Urinary bladder (tissue), 4 donors: ENCODE data around the gene HINFP. TPM values are rescaled to one million over a fixed set of nuclear protein-coding genes. Genes with fewer than 3 reads are reported as not detected.
A peak's percentile ranks its signal among the peaks of the same experiment; 100 is the strongest.
"Not testable (repeated sequence)": the region's sequence is repeated elsewhere in the genome, so short reads cannot be mapped to it uniquely, and the experiment has no call there.

Source experiments
- DNase-seq: peaks from one replicate; pipeline ENCODE4 v3.0.0-alpha.2; 2015; ENCODE audit errors: extremely low spot score
- H3K27ac ChIP-seq: one replicate; pipeline ENCODE4 v1.5.1; 2013; ENCODE audit warnings: low read depth, mild to moderate bottlenecking, moderate library complexity
- H3K36me3 ChIP-seq: one replicate; pipeline ENCODE4 v1.6.1; 2013; ENCODE audit warnings: mild to moderate bottlenecking, moderate library complexity; ENCODE audit not compliant: insufficient read depth
- H3K4me1 ChIP-seq: one replicate; pipeline ENCODE4 v1.6.1; 2013; ENCODE audit warnings: mild to moderate bottlenecking, moderate library complexity; ENCODE audit not compliant: insufficient read depth
- H3K4me3 ChIP-seq: one replicate; pipeline ENCODE4 v1.5.1; 2013; ENCODE audit warnings: low read depth, low read length
- WGBS: extraction: QIAGEN DNeasy Blood & Tissue Kit; methylation state at CpG from one replicate; pipeline ENCODE4 v1.1.7; 2013; 5-methylcytosine and 5-hydroxymethylcytosine counted together
- polyA plus RNA-seq: library from polyadenylated mRNA; stranded (reverse); fragments of 200-250 nt; gene quantifications from one replicate; pipeline ENCODE4 v1.2.3, GENCODE V29; 2013
- total RNA-seq: library from RNA; depleted of rRNA; stranded (reverse); fragments of >200 nt; gene quantifications from one replicate; pipeline ENCODE4 v1.2.3, GENCODE V29; 2014
- donor health status: healthy with polysubstance abuse.
- donor health status: healthy.

Gene HINFP
- total and polyA plus RNA-seq, 2 donors, result 16.5 to 17.6 TPM

DNA sequence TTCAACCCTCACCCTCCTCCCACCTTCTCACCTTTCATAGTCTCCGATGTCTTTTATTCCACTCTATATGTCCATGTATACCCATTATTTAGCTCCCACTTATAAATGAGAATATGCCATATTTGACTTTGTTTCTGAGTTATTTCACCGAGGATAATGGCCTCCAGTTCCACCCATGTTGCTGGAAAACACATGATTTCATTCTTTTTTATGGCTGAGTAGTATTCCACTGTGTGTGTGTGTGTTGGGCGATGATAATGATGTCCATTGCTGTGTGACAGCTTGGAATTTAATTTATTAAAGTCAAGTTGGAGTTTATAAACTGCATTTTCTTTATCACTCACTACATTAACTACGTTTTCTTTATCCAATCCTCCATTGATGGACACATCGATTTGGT lies 3.2 kb upstream of the HINFP start:
- H3K27ac ChIP-seq, result no peak overlapping the region
- H3K4me1 ChIP-seq, result peaks cover 2% of the 10 kb centered on the region
- WGBS, result 95% methylated on average over 5 of the region's 5 CpGs
- no peak overlapping the region for H3K4me3 ChIP-seq
- no peak for DNase-seq
- peaks cover 3% of the 10 kb centered on the region for H3K36me3 ChIP-seq

GRCh38 chr11:119118946-119119345 lies 2.4 kb upstream of the HINFP start:
- Histone ChIP-seq H3K4me3 (no peak overlapping the region), H3K4me1 (peaks cover 2% of the 10 kb centered on the region), H3K36me3 (no peaks in the 10 kb centered on the region), H3K27ac (no peak overlapping the region)
- no peak for DNase-seq
- WGBS, result 96% methylated on average over 1 of the region's 1 CpG

DNA sequence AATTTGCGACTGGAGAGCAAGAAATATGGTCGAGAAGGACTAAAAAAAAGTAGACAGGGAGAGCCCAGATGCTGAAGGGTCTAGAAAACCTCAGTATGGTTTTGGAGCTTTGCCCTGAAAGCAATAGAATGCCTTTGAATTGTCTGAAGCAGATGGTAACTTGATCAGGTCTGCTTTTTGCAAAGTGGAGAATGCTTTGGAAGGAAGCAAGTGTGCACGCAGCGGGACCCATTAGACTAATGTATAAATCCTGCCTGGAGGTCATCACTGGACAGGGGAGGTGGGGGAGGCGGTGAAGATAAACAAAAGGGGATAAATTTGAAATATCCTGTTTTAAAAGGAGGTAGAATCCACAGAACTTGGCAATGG lies 757 bp upstream of the HINFP start:
- no peak overlapping the region for H3K27ac ChIP-seq

GRCh38 chr11:119121811-119122124 lies 388 bp downstream of the HINFP start:
- DNase-seq, result no peak
- H3K4me1 ChIP-seq, result peaks cover 2% of the 10 kb centered on the region
- peak overlapping the region; percentile 60 for H3K4me3 ChIP-seq
- H3K27ac ChIP-seq, result no peak overlapping the region
- under 1% methylated on average over 20 of the region's 20 CpGs for WGBS
- no peaks in the 10 kb centered on the region for H3K36me3 ChIP-seq

More for the DNA sequence above, 757 bp upstream of the HINFP start:
- DNase-seq, result peak; percentile 23
- H3K4me3 ChIP-seq, result peak overlapping the region; percentile 42
- 12% methylated on average over 5 of the region's 5 CpGs for WGBS
- H3K4me1 ChIP-seq, result peaks cover 2% of the 10 kb centered on the region
- H3K36me3 ChIP-seq, result no peaks in the 10 kb centered on the region

- no peak for DNase-seq
- no peaks in the 10 kb centered on the region for H3K36me3 ChIP-seq
- H3K27ac ChIP-seq, result no peak overlapping the region
- 91% methylated on average over 6 of the region's 6 CpGs for WGBS
- H3K4me1 ChIP-seq, result peaks cover 2% of the 10 kb centered on the region
- no peak overlapping the region for H3K4me3 ChIP-seq
Measured at GRCh38 chr11:119125821-119126220, 4.4 kb downstream of the HINFP start.

DNA sequence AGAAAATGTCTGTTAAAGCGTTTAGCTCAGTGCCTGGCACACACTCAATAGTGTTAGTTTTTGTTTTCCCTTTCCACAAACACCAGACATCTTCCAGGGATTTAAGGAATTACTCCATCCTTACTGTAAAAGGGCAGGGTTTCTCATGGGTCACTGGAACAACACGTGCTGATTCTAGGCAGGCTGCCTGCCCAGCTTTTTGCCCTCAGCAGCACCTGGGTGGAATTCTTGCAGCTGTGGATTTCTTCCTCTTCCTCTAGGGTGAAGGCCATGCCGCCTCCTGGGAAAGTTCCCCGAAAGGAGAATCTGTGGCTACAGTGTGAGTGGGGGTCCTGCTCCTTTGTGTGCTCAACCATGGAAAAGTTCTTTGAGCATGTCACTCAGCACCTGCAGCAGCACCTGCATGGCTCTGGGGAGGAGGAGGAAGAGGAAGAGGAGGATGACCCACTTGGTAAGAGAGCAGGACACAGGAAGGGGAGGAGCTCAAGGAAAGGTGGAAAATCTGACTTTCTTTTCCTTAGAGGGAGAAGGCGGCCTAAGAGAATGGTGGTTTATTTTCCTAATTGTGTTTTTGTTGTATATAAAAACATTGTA lies 5.4 kb downstream of the HINFP start:
- Histone ChIP-seq H3K4me1 (peaks cover 2% of the 10 kb centered on the region), H3K4me3 (no peak overlapping the region), H3K36me3 (no peaks in the 10 kb centered on the region), H3K27ac (no peak overlapping the region)
- WGBS, result 59% methylated on average over 5 of the region's 5 CpGs
- DNase-seq, result no peak

DNA sequence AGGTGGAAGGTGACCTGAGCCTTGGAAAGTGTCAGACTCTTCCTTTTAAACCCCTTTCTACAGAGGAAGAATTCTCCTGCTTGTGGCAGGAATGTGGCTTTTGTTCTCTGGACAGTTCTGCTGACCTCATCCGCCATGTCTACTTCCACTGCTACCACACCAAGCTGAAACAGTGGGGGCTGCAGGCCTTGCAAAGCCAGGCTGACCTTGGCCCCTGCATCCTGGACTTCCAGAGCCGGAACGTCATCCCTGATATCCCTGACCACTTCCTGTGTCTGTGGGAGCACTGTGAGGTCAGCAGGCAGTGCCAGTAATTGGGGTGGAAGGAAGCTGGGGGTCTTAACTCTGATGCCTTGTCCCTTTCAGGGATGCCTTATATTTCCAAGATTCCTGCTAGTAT lies 9.3 kb downstream of the HINFP start:
- Histone ChIP-seq H3K4me3 (no peak overlapping the region), H3K4me1 (no peaks in the 10 kb centered on the region), H3K36me3 (peaks cover 2% of the 10 kb centered on the region), H3K27ac (no peak overlapping the region)
- WGBS, result 64% methylated on average over 3 of the region's 3 CpGs
- no peak for DNase-seq

DNA sequence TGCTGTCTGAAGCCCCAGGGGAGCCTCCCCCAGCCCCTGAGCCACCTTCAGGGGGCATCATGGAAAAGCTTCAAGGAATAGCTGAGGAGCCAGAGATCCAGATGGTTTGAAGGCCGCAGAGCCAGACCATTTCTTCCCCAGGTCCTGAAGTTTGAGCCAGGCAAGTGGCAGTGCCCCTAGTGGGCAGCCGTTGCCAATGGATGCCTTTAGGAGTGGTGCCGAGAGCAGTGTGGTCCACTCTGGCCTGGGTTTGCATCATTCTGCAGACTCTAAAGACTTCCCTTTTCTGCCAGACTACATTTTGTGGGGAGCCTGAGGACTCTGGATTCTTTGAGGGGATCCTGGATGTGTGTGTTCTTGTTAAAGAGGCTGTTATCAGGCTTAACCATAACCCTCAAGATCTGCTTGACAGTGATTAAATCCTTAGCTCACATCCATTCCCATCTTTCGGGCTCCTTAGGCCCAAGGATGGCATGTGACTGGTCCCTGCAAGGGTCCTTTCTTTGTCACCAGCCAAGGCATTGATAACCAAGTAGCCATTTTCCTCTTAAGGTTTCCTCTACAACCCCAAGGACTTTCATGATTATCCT lies 13.1 kb downstream of the HINFP start:
- Histone ChIP-seq H3K4me3 (no peak overlapping the region), H3K36me3 (peaks cover 2% of the 10 kb centered on the region), H3K27ac (no peak overlapping the region), H3K4me1 (no peaks in the 10 kb centered on the region)
- 68% methylated on average over 4 of the region's 4 CpGs for WGBS
- no peak for DNase-seq

GRCh38 chr11:119139276-119139675 lies 17.9 kb downstream of the HINFP start:
- H3K27ac ChIP-seq, DNase-seq, H3K4me1 ChIP-seq, H3K36me3 ChIP-seq, H3K4me3 ChIP-seq: not testable (repeated sequence)
- WGBS, result 84% methylated on average over 10 of the region's 10 CpGs

GRCh38 chr11:119144825-119145486 lies 23.6 kb downstream of the HINFP start:
- DNase-seq, result peak; percentile 21
- no peaks in the 10 kb centered on the region for H3K4me1 ChIP-seq
- WGBS, result 15% methylated on average over 7 of the region's 7 CpGs
- H3K4me3 ChIP-seq, result no peak overlapping the region
- no peaks in the 10 kb centered on the region for H3K36me3 ChIP-seq
- H3K27ac ChIP-seq, result no peak overlapping the region

DNA sequence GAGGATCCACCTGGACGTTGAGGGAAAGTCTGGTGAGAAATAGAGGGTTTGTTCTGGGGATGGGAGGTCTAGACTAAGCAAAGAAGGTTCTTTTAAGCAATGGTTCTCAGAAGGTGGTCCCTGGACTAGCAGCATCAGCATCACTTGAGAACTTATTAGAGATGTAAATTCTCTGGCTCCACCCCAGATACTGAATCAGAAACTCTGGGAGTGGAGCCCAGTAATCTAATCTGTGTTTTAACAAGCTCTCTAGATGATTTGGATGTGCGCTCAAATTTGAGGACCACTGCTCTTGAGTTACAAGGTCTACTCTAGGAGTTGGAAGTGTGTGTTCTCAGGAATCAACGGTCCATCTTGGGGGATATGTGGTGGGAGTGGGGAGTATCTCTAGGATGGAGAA lies 24.2 kb downstream of the HINFP start:
- H3K36me3 ChIP-seq, result no peaks in the 10 kb centered on the region
- 46% methylated on average over 3 of the region's 3 CpGs for WGBS
- no peak overlapping the region for H3K27ac ChIP-seq
- H3K4me1 ChIP-seq, result no peaks in the 10 kb centered on the region
- H3K4me3 ChIP-seq, result no peak overlapping the region
- DNase-seq, result no peak

GRCh38 chr11:119147604-119148333 lies 26.4 kb downstream of the HINFP start:
- no peak for DNase-seq
- Histone ChIP-seq H3K27ac (no peak overlapping the region), H3K4me3 (no peak overlapping the region), H3K4me1 (no peaks in the 10 kb centered on the region), H3K36me3 (no peaks in the 10 kb centered on the region)
- 61% methylated on average over 6 of the region's 6 CpGs for WGBS

GRCh38 chr11:119148720-119149017 lies 27.3 kb downstream of the HINFP start:
- WGBS, result under 1% methylated on average over 16 of the region's 16 CpGs
- Histone ChIP-seq H3K27ac (no peak overlapping the region), H3K4me1 (no peaks in the 10 kb centered on the region), H3K36me3 (no peaks in the 10 kb centered on the region), H3K4me3 (peak overlapping the region; percentile 58)
- DNase-seq, result no peak
